ENCODE data around the gene AMIGO1.

DNA sequence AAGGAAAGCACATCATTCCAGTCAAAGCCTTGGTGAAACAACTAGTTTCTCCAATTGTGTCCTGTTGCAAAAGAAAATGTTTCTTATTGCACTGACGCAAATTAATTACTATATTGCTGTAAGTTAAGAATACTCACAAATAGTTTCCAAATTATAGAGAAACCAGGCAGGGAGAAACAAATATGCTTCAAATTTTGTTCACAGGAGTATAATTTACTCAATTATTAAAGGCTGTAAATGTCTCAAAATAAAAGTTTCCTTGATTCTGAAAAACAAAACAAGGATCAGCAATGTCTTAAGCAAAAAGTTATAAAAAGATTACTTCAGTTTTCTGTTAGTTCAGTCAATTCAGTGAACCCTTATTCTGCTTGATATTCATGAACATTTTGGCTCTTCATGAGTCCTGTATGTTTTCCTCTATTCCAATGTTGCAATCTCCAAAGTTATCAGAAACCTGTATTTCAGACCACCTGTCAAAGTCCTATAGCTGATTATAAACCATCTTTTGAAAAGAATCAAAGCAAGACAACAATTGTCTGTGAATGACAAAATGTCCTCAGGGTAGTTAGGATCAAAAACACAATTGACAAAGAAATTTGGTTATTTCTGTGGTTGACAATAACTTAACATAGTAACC is 54.9 kb downstream of the AMIGO1 start:
- TF ChIP-seq, protein P1, sequence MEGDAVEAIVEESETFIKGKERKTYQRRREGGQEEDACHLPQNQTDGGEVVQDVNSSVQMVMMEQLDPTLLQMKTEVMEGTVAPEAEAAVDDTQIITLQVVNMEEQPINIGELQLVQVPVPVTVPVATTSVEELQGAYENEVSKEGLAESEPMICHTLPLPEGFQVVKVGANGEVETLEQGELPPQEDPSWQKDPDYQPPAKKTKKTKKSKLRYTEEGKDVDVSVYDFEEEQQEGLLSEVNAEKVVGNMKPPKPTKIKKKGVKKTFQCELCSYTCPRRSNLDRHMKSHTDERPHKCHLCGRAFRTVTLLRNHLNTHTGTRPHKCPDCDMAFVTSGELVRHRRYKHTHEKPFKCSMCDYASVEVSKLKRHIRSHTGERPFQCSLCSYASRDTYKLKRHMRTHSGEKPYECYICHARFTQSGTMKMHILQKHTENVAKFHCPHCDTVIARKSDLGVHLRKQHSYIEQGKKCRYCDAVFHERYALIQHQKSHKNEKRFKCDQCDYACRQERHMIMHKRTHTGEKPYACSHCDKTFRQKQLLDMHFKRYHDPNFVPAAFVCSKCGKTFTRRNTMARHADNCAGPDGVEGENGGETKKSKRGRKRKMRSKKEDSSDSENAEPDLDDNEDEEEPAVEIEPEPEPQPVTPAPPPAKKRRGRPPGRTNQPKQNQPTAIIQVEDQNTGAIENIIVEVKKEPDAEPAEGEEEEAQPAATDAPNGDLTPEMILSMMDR (IDR thresholded peaks at IDR 0.05; ENCODE audit: insufficient read depth, low read length): no peak
- no peak for TF ChIP-seq POLR2AphosphoS5 (IDR thresholded peaks at IDR 0.05; ENCODE audit: low read depth)

Measured in HL-60 (cell line).